ENCODE measurements around the gene SLC15A3.
"Not testable (repeated sequence)": the region's sequence is repeated elsewhere in the genome, so short reads cannot be mapped to it uniquely, and the experiment has no call there.

SLC15A3 gene

GRCh38 chr11:60910711-60911380, 41.1 kb downstream of the SLC15A3 start:
- TF ChIP-seq CTCF (conservative IDR thresholded peaks at IDR 0.05; ENCODE audit: low read length): no peak
- no peak overlapping the region for H3K4me3 ChIP-seq (ENCODE audit: low read length)
- DNase-seq (ENCODE audit: low read depth): no peak

DNA sequence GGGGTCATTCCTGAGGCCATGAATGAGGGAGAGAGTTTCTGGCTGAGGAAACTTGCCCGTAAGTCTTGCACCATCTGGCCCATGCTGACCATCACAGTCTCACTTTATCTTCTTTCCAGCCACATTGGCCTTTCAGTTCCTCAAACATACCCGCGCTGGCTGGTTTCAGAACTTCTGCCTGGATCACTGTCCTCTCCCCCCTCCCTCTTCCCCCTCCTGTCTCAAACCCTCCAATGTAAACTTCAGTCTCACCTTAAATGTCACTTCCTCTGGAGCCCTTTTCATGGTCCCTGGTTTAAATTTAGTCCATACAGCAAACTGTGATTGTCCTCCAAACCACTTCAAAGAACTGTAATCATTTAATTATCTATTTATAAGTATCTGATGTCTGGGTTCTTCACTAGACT, 41.7 kb downstream of the SLC15A3 start:
- DNase-seq (ENCODE audit: low read depth): no peak
- TF ChIP-seq CTCF (conservative IDR thresholded peaks at IDR 0.05; ENCODE audit: low read length): no peak
- no peak overlapping the region for H3K4me3 ChIP-seq (ENCODE audit: low read length)

DNA sequence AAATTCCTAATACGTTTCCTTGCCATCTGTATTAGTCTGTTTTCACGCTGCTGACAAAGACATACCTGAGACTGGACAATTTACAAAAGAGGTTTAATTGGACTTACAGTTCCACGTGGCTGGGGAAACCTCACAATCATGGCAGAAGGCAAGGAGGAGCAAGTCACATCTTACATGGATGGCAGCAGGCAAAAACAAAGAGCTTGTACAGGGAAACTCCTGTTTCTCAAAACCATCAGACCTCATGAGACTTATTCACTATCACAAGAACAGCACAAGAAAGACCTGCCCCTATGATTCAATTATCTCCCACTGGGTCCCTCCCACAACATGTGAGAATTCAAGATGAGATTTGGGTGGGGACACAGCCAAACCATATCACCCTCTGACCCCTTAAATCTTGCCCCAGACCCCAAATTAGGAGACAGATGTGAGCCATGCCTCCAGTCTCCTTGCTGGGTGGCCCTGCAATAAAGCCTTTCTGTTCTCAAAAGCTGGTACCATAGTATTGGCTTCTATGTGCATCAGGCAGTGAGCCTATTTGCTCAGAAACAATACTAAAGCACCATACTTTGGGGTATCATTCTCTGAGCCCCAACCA, 42.2 kb downstream of the SLC15A3 start:
- DNase-seq (ENCODE audit: low read depth); H3K4me3 ChIP-seq (ENCODE audit: low read length): not testable (repeated sequence)

DNA sequence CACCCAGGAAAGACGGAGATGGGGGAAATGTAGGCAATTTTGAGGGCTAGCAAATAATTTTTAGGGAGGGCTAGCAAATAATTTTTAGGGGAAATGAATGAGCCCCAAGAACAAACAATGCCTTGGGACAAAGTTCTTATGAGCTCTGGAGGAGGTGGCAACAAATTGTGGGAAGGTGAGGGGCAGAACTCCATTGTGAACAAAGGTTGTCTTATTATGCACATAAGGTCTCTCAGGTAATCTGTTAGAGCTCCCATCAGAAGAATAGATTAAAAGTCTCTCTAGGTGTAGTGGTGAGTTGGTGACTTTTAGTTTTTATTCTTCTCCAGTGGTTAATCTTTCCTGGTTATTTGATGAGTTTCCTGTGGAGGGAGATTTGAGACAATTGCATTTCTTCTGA, 43.2 kb downstream of the SLC15A3 start:
- no peak for DNase-seq (ENCODE audit: low read depth)
- H3K4me3 ChIP-seq (ENCODE audit: low read length): no peak overlapping the region
- TF ChIP-seq CTCF (conservative IDR thresholded peaks at IDR 0.05; ENCODE audit: low read length): no peak

GRCh38 chr11:60906132-60906972, 45.6 kb downstream of the SLC15A3 start, which contains the start of gene PRPF19:
TSS of gene PRPF19 (minus strand) at chr11:60906585. CDS start at chr11:60906382, 203 bp downstream.
- peak within 1 kb of the TSS; percentile 86 for H3K4me3 ChIP-seq (ENCODE audit: low read length)
- no peak for TF ChIP-seq CTCF (conservative IDR thresholded peaks at IDR 0.05; ENCODE audit: low read length)
- DNase-seq (ENCODE audit: low read depth): peak; percentile 91

GRCh38 chr11:60905551-60906113, 46.3 kb downstream of the SLC15A3 start:
- no peak for TF ChIP-seq CTCF (conservative IDR thresholded peaks at IDR 0.05; ENCODE audit: low read length)
- peak; percentile 18 for DNase-seq (ENCODE audit: low read depth)

GRCh38 chr11:60905047-60905446, 46.9 kb downstream of the SLC15A3 start:
- DNase-seq (ENCODE audit: low read depth): no peak
- no peak for TF ChIP-seq CTCF (conservative IDR thresholded peaks at IDR 0.05; ENCODE audit: low read length)
- peak overlapping the region; percentile 86 for H3K4me3 ChIP-seq (ENCODE audit: low read length)

More at GRCh38 chr11:60905551-60906113, 46.3 kb downstream of the SLC15A3 start:
- peak overlapping the region; percentile 86 for H3K4me3 ChIP-seq (ENCODE audit: low read length)

Data from AG10803 (cell line).